Spleen (tissue), 7 donors: ENCODE results near the gene GIN1.

Source experiments
- POLR2A ChIP-seq, 3 donors: fragments of 450-650 bp; IDR thresholded peaks; one replicate each; pipeline ENCODE4 v1.5.1; 2017; ENCODE audit warnings: antibody characterized with exemption in 3 of 3, mild to moderate bottlenecking in 1 of 3
- TF ChIP-seq, protein P1 (sequence below), 11 experiments: fragments of 200-600 bp in 7 of 11; fragments of 450-650 bp in 4 of 11; sonication (generic) in 4 of 11; IDR thresholded peaks in 8 of 11; conservative IDR thresholded peaks in 3 of 11; 1 replicate in 7 of 11; 2 replicates in 4 of 11; pipeline versions ENCODE4 v1.4.0 to v1.8.0; 2016 to 2021; ENCODE audit warnings: antibody characterized with exemption in 11 of 11, inconsistent platforms in 4 of 11, mild to moderate bottlenecking in 1 of 11
- donor health status: DM: no; HTN: no; CAD: no; lungs with moderate emphysema.
- donor health status: DM: no; HTN: no; CAD: no.
- donor health status: DM: no; HTN: no; CAD: no.

DNA sequence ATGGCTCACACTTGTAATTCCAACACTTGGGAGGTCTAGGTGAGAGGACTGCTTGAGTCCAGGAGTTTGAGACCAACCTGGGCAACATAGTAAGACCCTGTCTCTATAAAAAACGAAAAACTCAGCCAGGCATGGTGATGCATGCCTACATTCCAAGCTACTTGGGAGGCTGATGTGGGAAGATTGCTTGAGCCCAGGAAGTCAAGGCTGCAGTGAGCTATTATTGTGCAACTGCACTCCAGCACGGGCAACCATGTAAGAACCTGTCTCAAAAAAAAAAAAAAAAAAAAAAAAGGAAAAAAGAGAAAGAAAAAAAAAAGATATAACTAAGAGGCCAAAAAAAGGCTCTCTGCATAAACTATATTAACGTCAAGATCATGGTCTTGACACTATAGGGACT lies 27.3 kb downstream of the GIN1 start:
- TF ChIP-seq, protein P1, sequence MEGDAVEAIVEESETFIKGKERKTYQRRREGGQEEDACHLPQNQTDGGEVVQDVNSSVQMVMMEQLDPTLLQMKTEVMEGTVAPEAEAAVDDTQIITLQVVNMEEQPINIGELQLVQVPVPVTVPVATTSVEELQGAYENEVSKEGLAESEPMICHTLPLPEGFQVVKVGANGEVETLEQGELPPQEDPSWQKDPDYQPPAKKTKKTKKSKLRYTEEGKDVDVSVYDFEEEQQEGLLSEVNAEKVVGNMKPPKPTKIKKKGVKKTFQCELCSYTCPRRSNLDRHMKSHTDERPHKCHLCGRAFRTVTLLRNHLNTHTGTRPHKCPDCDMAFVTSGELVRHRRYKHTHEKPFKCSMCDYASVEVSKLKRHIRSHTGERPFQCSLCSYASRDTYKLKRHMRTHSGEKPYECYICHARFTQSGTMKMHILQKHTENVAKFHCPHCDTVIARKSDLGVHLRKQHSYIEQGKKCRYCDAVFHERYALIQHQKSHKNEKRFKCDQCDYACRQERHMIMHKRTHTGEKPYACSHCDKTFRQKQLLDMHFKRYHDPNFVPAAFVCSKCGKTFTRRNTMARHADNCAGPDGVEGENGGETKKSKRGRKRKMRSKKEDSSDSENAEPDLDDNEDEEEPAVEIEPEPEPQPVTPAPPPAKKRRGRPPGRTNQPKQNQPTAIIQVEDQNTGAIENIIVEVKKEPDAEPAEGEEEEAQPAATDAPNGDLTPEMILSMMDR (IDR thresholded peaks at IDR 0.05 in 8 of 11, conservative IDR thresholded peaks at IDR 0.05 in 3 of 11) = no peak
- TF ChIP-seq POLR2A (IDR thresholded peaks at IDR 0.05) = no peak
